Measurements from ENCODE around the gene MVB12A. TPM values are rescaled to one million over a fixed set of nuclear protein-coding genes. Genes with fewer than 3 reads are reported as not detected.

Gene MVB12A
- 40.2 TPM for total RNA-seq (2013)
- polyA plus RNA-seq (10 to 100 TPM; 43.2 to 47.8 (median 43.7) TPM), polyA minus RNA-seq (21.1 and 34.9 TPM in 2 replicates), total RNA-seq (2.3 to 12.2 (median 7.9) reads per million in 11 experiments)

- under 1% methylated on average over 85 of the region's 85 CpGs for WGBS (ENCODE audit: insufficient coverage)
- Mint-ChIP-seq H3K9me3 (no peaks in the 10 kb centered on the region), H3K27ac (peak within 1 kb of the TSS; percentile 83 to 97 (median 94)), H3K4me3 (peak within 1 kb of the TSS; percentile 81 to 94), H3K36me3 (peaks cover 31 to 49% of the 10 kb centered on the region in 2 donors), H3K4me1 (peaks cover 23% of the 10 kb centered on the region), H3K27me3 (ENCODE audit: low read depth in 3 of 3) (peaks cover 0 to 2% (median 0%) of the 10 kb centered on the region in 3 donors)
- Histone ChIP-seq H3K27ac (ENCODE audit: low read depth in 1 of 2, low read length in 2 of 2) (peak within 1 kb of the TSS; percentile 59 to 83), H3K4me2 (replicated peaks; ENCODE audit: extremely low read depth, low read length, poor library complexity, severe bottlenecking) (peak within 1 kb of the TSS; percentile 94), H3K9ac (ENCODE audit: insufficient read depth, low read length, poor library complexity, severe bottlenecking) (peak within 1 kb of the TSS; percentile 79), H3K4me1 (ENCODE audit: control insufficient read depth in 1 of 2, insufficient read depth in 2 of 2, low read length in 2 of 2) (peaks cover 15 to 26% of the 10 kb centered on the region in 2 donors), H3K27me3 (ENCODE audit: control insufficient read depth in 2 of 2, insufficient read depth in 2 of 2, low read length in 2 of 2) (no peaks in the 10 kb centered on the region), H3K36me3 (replicated peaks in 1 of 2; ENCODE audit: control insufficient read depth in 1 of 2, insufficient read depth in 2 of 2, low read length in 2 of 2) (peaks cover 11 to 35% of the 10 kb centered on the region in 2 donors), H3K4me3 (replicated peaks in 1 of 3; ENCODE audit: low read depth in 2 of 3, low read length in 3 of 3) (peak within 1 kb of the TSS; percentile 65 to 83 (median 76)), H3K79me2 (ENCODE audit: insufficient read depth, low read length) (no peaks in the 10 kb centered on the region), H2AFZ (ENCODE audit: insufficient read depth, low read depth, low read length, poor library complexity, severe bottlenecking) (peak within 1 kb of the TSS; percentile 99), H4K20me1 (ENCODE audit: insufficient read depth, low read length) (no peaks in the 10 kb centered on the region), H3K9me3 (replicated peaks in 1 of 2; ENCODE audit: control insufficient read depth in 1 of 2, insufficient read depth in 1 of 2, low read length in 2 of 2) (no peaks in the 10 kb centered on the region)
- peak; percentile 96 to 99 (median 97) for DNase-seq
- intact Hi-C loops (cut with micrococcal nuclease) = loop anchor here (2.0 to 5.0 kb wide), 3 partner anchors 13 to 1497 kb away; partner anchors contain the start of genes BST2 (in 1 of the 2), COPE (in 1 of the 2) and DDX49 (in 1 of the 2)
- TF ChIP-seq CTCF (IDR thresholded peaks at IDR 0.05) = no peak
These were observed at the start of gene MVB12A for GRCh38 chr19:17419621-17420474. TSS of gene MVB12A (plus strand) at chr19:17420047. CDS start at chr19:17420136, 89 bp downstream.

GRCh38 chr19:17376935-17377600 is 42.8 kb upstream of the MVB12A start, which contains the start of gene PLVAP:
TSS of gene PLVAP (minus strand) at chr19:17377342. CDS start at chr19:17377288, 54 bp downstream.
- Histone ChIP-seq H3K4me1 (ENCODE audit: control insufficient read depth in 1 of 2, insufficient read depth in 2 of 2, low read length in 2 of 2) (peaks cover 31 to 34% of the 10 kb centered on the region in 2 donors), H2AFZ (ENCODE audit: insufficient read depth, low read depth, low read length, poor library complexity, severe bottlenecking) (peak within 1 kb of the TSS; percentile 84), H3K4me3 (replicated peaks in 1 of 3; ENCODE audit: low read depth in 2 of 3, low read length in 3 of 3) (peak within 1 kb of the TSS in 1 of 3 experiments; percentile 38), H3K79me2 (ENCODE audit: insufficient read depth, low read length) (no peaks in the 10 kb centered on the region), H4K20me1 (ENCODE audit: insufficient read depth, low read length) (no peaks in the 10 kb centered on the region), H3K9me3 (replicated peaks in 1 of 2; ENCODE audit: control insufficient read depth in 1 of 2, insufficient read depth in 1 of 2, low read length in 2 of 2) (peaks cover 0 to 3% of the 10 kb centered on the region in 2 donors), H3K4me2 (replicated peaks; ENCODE audit: extremely low read depth, low read length, poor library complexity, severe bottlenecking) (peak within 1 kb of the TSS; percentile 50), H3K27me3 (ENCODE audit: control insufficient read depth in 2 of 2, insufficient read depth in 2 of 2, low read length in 2 of 2) (peaks cover 0 to 5% of the 10 kb centered on the region in 2 donors), H3K36me3 (replicated peaks in 1 of 2; ENCODE audit: control insufficient read depth in 1 of 2, insufficient read depth in 2 of 2, low read length in 2 of 2) (no peaks in the 10 kb centered on the region), H3K9ac (ENCODE audit: insufficient read depth, low read length, poor library complexity, severe bottlenecking) (no peak within 1 kb of the TSS), H3K27ac (ENCODE audit: low read depth in 1 of 2, low read length in 2 of 2) (no peak within 1 kb of the TSS)
- Mint-ChIP-seq H3K27me3 (ENCODE audit: low read depth in 3 of 3) (peaks cover 7 to 23% (median 17%) of the 10 kb centered on the region in 3 donors), H3K36me3 (peaks cover 0 to 6% of the 10 kb centered on the region in 2 donors), H3K4me3 (peak within 1 kb of the TSS in 1 of 2 donors; percentile 71), H3K9me3 (peaks cover 0 to 12% (median 8%) of the 10 kb centered on the region in 7 donors), H3K27ac (peak within 1 kb of the TSS in 1 of 7 donors; percentile 33), H3K4me1 (peaks cover 30% of the 10 kb centered on the region)
- WGBS (ENCODE audit: insufficient coverage) = 38% methylated on average over 33 of the region's 39 CpGs
- no peak for DNase-seq
- intact Hi-C loops (cut with micrococcal nuclease) = no loop called here
- TF ChIP-seq CTCF (IDR thresholded peaks at IDR 0.05) = no peak

Measured in CD14-positive monocyte (primary cell).